ENCODE data around the gene SEMA6B.
"Not testable (repeated sequence)": the region's sequence is repeated elsewhere in the genome, so short reads cannot be mapped to it uniquely, and the experiment has no call there.

Gene SEMA6B

GRCh38 chr19:4542896-4543841, 16.3 kb downstream of the SEMA6B start:
- no peak for TF ChIP-seq CTCF (conservative IDR thresholded peaks at IDR 0.05; ENCODE audit: low read depth, low read length)
- DNase-seq (ENCODE audit: low read depth), result no peak
- no peak overlapping the region for H3K4me3 ChIP-seq (ENCODE audit: low read length)

- H3K4me3 ChIP-seq (ENCODE audit: low read length); DNase-seq (ENCODE audit: low read depth): not testable (repeated sequence)
These were observed 17.7 kb downstream of the SEMA6B start for GRCh38 chr19:4541806-4542145.

- no peak for TF ChIP-seq CTCF (conservative IDR thresholded peaks at IDR 0.05; ENCODE audit: low read depth, low read length)
- no peak for DNase-seq (ENCODE audit: low read depth)
- H3K4me3 ChIP-seq (ENCODE audit: low read length), result no peak overlapping the region
These were observed 18.2 kb downstream of the SEMA6B start for GRCh38 chr19:4541114-4541805.

- no peak within 1 kb of the TSS for H3K4me3 ChIP-seq (ENCODE audit: low read length)
- no peak for TF ChIP-seq CTCF (conservative IDR thresholded peaks at IDR 0.05; ENCODE audit: low read depth, low read length)
- no peak for DNase-seq (ENCODE audit: low read depth)
These were observed 19.5 kb downstream of the SEMA6B start, which contains the start of gene LRG1 for GRCh38 chr19:4539693-4540581. LRG1 (minus strand) TSS chr19:4540036; CDS start chr19:4540013, 23 bp downstream.

GRCh38 chr19:4539169-4539692, 20.3 kb downstream of the SEMA6B start:
- DNase-seq (ENCODE audit: low read depth), result no peak
- no peak for TF ChIP-seq CTCF (conservative IDR thresholded peaks at IDR 0.05; ENCODE audit: low read depth, low read length)
- no peak overlapping the region for H3K4me3 ChIP-seq (ENCODE audit: low read length)

- no peak for TF ChIP-seq CTCF (conservative IDR thresholded peaks at IDR 0.05; ENCODE audit: low read depth, low read length)
- no peak overlapping the region for H3K4me3 ChIP-seq (ENCODE audit: low read length)
- no peak for DNase-seq (ENCODE audit: low read depth)
These were observed 20.9 kb downstream of the SEMA6B start for GRCh38 chr19:4538601-4538954.
